Common myeloid progenitor, CD34-positive (primary cell): ENCODE results near the gene NEK7.
"Not testable (repeated sequence)": the region's sequence is repeated elsewhere in the genome, so short reads cannot be mapped to it uniquely, and the experiment has no call there.

Experiments
- CTCF ChIA-PET: fragments of 350-600 bp; sonication (Branson Sonifier 250); formaldehyde crosslinking; loops from one replicate; lab custom pipeline; 2021; ENCODE audit warnings: antibody characterized with exemption; lab: Charles Lee
- POLR2A ChIA-PET: fragments of 350-600 bp; sonication (Branson Sonifier 250); formaldehyde crosslinking; loops from one replicate; lab custom pipeline; 2021; ENCODE audit warnings: antibody characterized with exemption; lab: Charles Lee
- DNase-seq, 3 donors: peaks; one replicate each; pipeline versions ENCODE4 v3.0.0 to v3.0.0-alpha.2; 2013
- H3K27ac ChIP-seq, 2 experiments: 1 replicate in 1 of 2; 2 replicates in 1 of 2; pipeline ENCODE4 v1.7.0; 2013; ENCODE audit warnings: inconsistent platforms in 2 of 2, low read length in 2 of 2, mild to moderate bottlenecking in 2 of 2, low read depth in 1 of 2, moderate library complexity in 1 of 2; ENCODE audit not compliant: severe bottlenecking in 2 of 2, insufficient read depth in 1 of 2, poor library complexity in 1 of 2
- H3K27me3 ChIP-seq, 5 experiments: replicated peaks in 2 of 5; 1 replicate in 3 of 5; 2 replicates in 2 of 5; pipeline versions ENCODE4 v1.6.1 to v1.7.0; 2013; ENCODE audit warnings: low read length in 4 of 5, mild to moderate bottlenecking in 2 of 5, moderate library complexity in 2 of 5, inconsistent platforms in 1 of 5; ENCODE audit not compliant: insufficient read depth in 5 of 5, control insufficient read depth in 4 of 5
- H3K36me3 ChIP-seq, 4 experiments: 1 replicate in 2 of 4; 2 replicates in 2 of 4; pipeline versions ENCODE4 v1.6.1 to v1.7.0; 2013; ENCODE audit warnings: low read length in 3 of 4, control low read depth in 1 of 4, mild to moderate bottlenecking in 1 of 4; ENCODE audit not compliant: control insufficient read depth in 4 of 4, insufficient read depth in 4 of 4
- H3K4me1 ChIP-seq, 4 experiments: 1 replicate in 3 of 4; 2 replicates in 1 of 4; pipeline versions ENCODE4 v1.6.1 to v1.7.1; 2013; ENCODE audit warnings: low read length in 3 of 4, mild to moderate bottlenecking in 3 of 4, control low read depth in 1 of 4, inconsistent platforms in 1 of 4, moderate library complexity in 1 of 4; ENCODE audit not compliant: control insufficient read depth in 4 of 4, insufficient read depth in 4 of 4; ENCODE audit errors: control extremely low read depth in 1 of 4
- H3K4me3 ChIP-seq, 7 experiments: 1 replicate in 4 of 7; 2 replicates in 3 of 7; pipeline versions ENCODE4 v1.5.1 to v1.7.0; 2013; ENCODE audit warnings: mild to moderate bottlenecking in 7 of 7, low read length in 6 of 7, moderate library complexity in 6 of 7, inconsistent platforms in 2 of 7, low read depth in 2 of 7, control low read depth in 1 of 7; ENCODE audit not compliant: insufficient read depth in 4 of 7, control insufficient read depth in 1 of 7; ENCODE audit errors: extremely low read depth in 1 of 7
- H3K9me3 ChIP-seq, 5 experiments: 1 replicate in 4 of 5; 2 replicates in 1 of 5; pipeline versions ENCODE4 v1.6.1 to v1.7.1; 2013; ENCODE audit warnings: low read length in 4 of 5, mild to moderate bottlenecking in 2 of 5, inconsistent platforms in 1 of 5, low read depth in 1 of 5, moderate library complexity in 1 of 5; ENCODE audit not compliant: control insufficient read depth in 4 of 5, insufficient read depth in 2 of 5; ENCODE audit errors: control extremely low read depth in 1 of 5
- WGBS: methylation state at CpG from one replicate; pipeline ENCODE4 v1.1.5; 2013; ENCODE audit not compliant: insufficient coverage; 5-methylcytosine and 5-hydroxymethylcytosine counted together

Gene NEK7

DNA sequence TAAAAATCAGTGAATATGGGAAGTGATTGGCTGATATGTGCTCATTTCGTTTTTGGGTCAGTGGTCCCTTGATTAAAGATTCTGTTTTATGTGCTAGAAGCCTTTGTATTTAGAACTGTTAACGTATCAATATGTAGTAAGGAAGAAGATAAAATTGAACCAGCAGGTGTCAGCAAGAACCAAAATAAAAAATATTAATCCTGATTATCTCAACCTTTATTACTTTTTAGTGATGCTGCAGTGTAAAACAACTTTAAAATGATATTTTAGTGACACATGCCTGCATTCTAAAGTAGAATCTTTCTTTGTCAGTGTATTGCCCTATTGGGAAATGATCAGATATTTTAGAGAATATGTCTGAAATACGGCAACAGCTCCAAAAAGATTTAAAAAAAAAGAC lies 49.5 kb downstream of the NEK7 start:
- peaks cover 0 to 8% (median 0%) of the 10 kb centered on the region in 4 experiments for H3K4me1 ChIP-seq
- ChIA-PET POLR2A (no interaction called here), CTCF (no interaction called here)
- WGBS: 33% methylated on average over 1 of the region's 3 CpGs
- peaks cover 0 to 10% (median 6%) of the 10 kb centered on the region in 4 experiments for H3K36me3 ChIP-seq
- no peak overlapping the region for H3K4me3 ChIP-seq
- no peaks in the 10 kb centered on the region for H3K27me3 ChIP-seq
- no peak for DNase-seq
- peaks cover 0 to 6% (median 0%) of the 10 kb centered on the region in 5 experiments for H3K9me3 ChIP-seq
- H3K27ac ChIP-seq: no peak overlapping the region

DNA sequence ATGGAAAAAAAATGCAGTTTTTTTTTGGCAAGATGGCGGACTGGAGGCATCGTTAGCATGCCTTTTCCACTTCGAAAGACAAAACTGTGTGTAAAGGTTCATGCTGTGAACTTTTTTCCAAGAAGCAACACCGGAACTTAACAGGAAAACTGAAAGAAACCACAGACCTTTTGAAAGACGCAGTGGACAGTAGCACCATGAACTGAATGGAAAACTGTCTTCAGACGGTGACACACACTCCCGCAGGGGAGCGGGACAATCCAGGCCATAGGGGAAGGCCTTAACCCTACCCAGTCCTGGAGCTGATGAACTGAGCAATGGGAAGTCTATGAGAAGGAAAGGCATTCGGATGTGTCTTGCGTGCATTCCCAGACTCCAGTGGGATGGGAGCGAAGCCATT lies 54.9 kb downstream of the NEK7 start:
- no peaks in the 10 kb centered on the region for H3K27me3 ChIP-seq
- H3K9me3 ChIP-seq: peaks cover 15 to 53% (median 22%) of the 10 kb centered on the region in 5 experiments
- peaks cover 10 to 34% (median 20%) of the 10 kb centered on the region in 4 experiments for H3K36me3 ChIP-seq
- no peak overlapping the region for H3K4me3 ChIP-seq
- DNase-seq: no peak
- WGBS: 98% methylated on average over 11 of the region's 11 CpGs
- POLR2A ChIA-PET: interaction anchor here (0.9 kb wide), 1 partner anchor 54 kb away, joined by 3 read pairs; no protein-coding TSS in a partner anchor
- H3K4me1 ChIP-seq: no peaks in the 10 kb centered on the region
- H3K27ac ChIP-seq: no peak overlapping the region
- CTCF ChIA-PET: no interaction called here

- H3K36me3 ChIP-seq: peaks cover 10 to 34% (median 20%) of the 10 kb centered on the region in 4 experiments
- DNase-seq: no peak
- no peaks in the 10 kb centered on the region for H3K27me3 ChIP-seq
- ChIA-PET CTCF (interaction anchor here (0.9 kb wide), 1 partner anchor 33 kb away, joined by 3 read pairs; no protein-coding TSS in a partner anchor), POLR2A (interaction anchor here (0.9 kb wide), 1 partner anchor 54 kb away, joined by 3 read pairs; no protein-coding TSS in a partner anchor)
- H3K27ac ChIP-seq: no peak overlapping the region
- peaks cover 16 to 56% (median 22%) of the 10 kb centered on the region in 5 experiments for H3K9me3 ChIP-seq
- no peaks in the 10 kb centered on the region for H3K4me1 ChIP-seq
- WGBS: 97% methylated on average over 8 of the region's 8 CpGs
- H3K4me3 ChIP-seq: no peak overlapping the region
Measured at GRCh38 chr1:198212126-198212525, 55.3 kb downstream of the NEK7 start.

GRCh38 chr1:198212675-198213074 lies 55.9 kb downstream of the NEK7 start:
- no peaks in the 10 kb centered on the region for H3K27me3 ChIP-seq
- 95% methylated on average over 3 of the region's 3 CpGs for WGBS
- H3K4me3 ChIP-seq: no peak overlapping the region
- H3K4me1 ChIP-seq: no peaks in the 10 kb centered on the region
- H3K36me3 ChIP-seq: peaks cover 10 to 34% (median 20%) of the 10 kb centered on the region in 4 experiments
- no peak for DNase-seq
- peaks cover 16 to 60% (median 22%) of the 10 kb centered on the region in 5 experiments for H3K9me3 ChIP-seq
- no peak overlapping the region for H3K27ac ChIP-seq
- CTCF ChIA-PET: interaction anchor here (0.9 kb wide), 1 partner anchor 33 kb away, joined by 3 read pairs; no protein-coding TSS in a partner anchor
- POLR2A ChIA-PET: no interaction called here

- Histone ChIP-seq H3K27me3 (no peaks in the 10 kb centered on the region), H3K9me3 (peaks cover 16 to 64% (median 22%) of the 10 kb centered on the region in 5 experiments), H3K27ac (no peak overlapping the region), H3K4me1 (no peaks in the 10 kb centered on the region), H3K4me3 (no peak overlapping the region), H3K36me3 (peaks cover 10 to 32% (median 19%) of the 10 kb centered on the region in 4 experiments)
- POLR2A ChIA-PET: no interaction called here
- DNase-seq: peak in 2 of 3 donors; percentile 42 to 54
- CTCF ChIA-PET: no interaction called here
- 100% methylated on average over 1 of the region's 1 CpG for WGBS
Measured at GRCh38 chr1:198214924-198215323, 58.1 kb downstream of the NEK7 start.

- H3K4me3 ChIP-seq: no peak overlapping the region
- peaks cover 0 to 5% (median under 1%) of the 10 kb centered on the region in 4 experiments for H3K36me3 ChIP-seq
- H3K4me1 ChIP-seq: no peaks in the 10 kb centered on the region
- ChIA-PET CTCF (no interaction called here), POLR2A (no interaction called here)
- H3K9me3 ChIP-seq: peaks cover 0 to 21% (median 4%) of the 10 kb centered on the region in 5 experiments
- no peaks in the 10 kb centered on the region for H3K27me3 ChIP-seq
- DNase-seq: no peak
- no CpG with 5 or more reads among the region's 1 CpG for WGBS
- H3K27ac ChIP-seq: no peak overlapping the region
Measured at GRCh38 chr1:198220428-198220827, 63.6 kb downstream of the NEK7 start.

GRCh38 chr1:198227010-198227409 lies 70.2 kb downstream of the NEK7 start:
- H3K27ac ChIP-seq, DNase-seq, POLR2A ChIA-PET, H3K36me3 ChIP-seq, H3K4me1 ChIP-seq, H3K27me3 ChIP-seq, H3K4me3 ChIP-seq, H3K9me3 ChIP-seq, CTCF ChIA-PET: not testable (repeated sequence)
- WGBS: no CpG with 5 or more reads among the region's 5 CpGs
